Neural cell (in vitro differentiated cells): ENCODE measurements around the gene ATXN7L1. TPM values are rescaled to one million over a fixed set of nuclear protein-coding genes. Genes with fewer than 3 reads are reported as not detected.

Experiments used
- H2AFZ ChIP-seq: fragments of 200-600, 300-800 bp; sonication (generic), shearing (Covaris generic); 2 replicates; pipeline ENCODE4 v1.6.0; 2014; ENCODE audit warnings: low read depth, mild to moderate bottlenecking, antibody characterized with exemption, low read length, moderate library complexity
- H3F3A ChIP-seq: fragments of 200-600 bp; shearing (Covaris generic); 2 replicates; pipeline ENCODE4 v1.6.1; 2016; ENCODE audit warnings: mild to moderate bottlenecking, moderate library complexity, mixed read lengths, antibody characterized with exemption, low read length; ENCODE audit not compliant: insufficient read depth, poor library complexity, severe bottlenecking
- H3K27ac ChIP-seq: fragments of 200-600, 300-800 bp; sonication (generic), shearing (Covaris generic); 2 replicates; pipeline ENCODE4 v1.5.1; 2014; ENCODE audit warnings: mild to moderate bottlenecking, low read length, moderate library complexity
- H3K27me3 ChIP-seq: fragments of 300-800, 200-600 bp; sonication (generic), shearing (Covaris generic); 2 replicates; pipeline ENCODE4 v1.6.0; 2014; ENCODE audit warnings: mild to moderate bottlenecking, low read depth, low read length, moderate library complexity; ENCODE audit not compliant: insufficient read depth
- H3K36me3 ChIP-seq: fragments of 300-800, 200-600 bp; sonication (generic), shearing (Covaris generic); 2 replicates; pipeline ENCODE4 v1.5.1; 2014; ENCODE audit warnings: mild to moderate bottlenecking, antibody characterized with exemption, low read length, moderate library complexity; ENCODE audit not compliant: insufficient read depth
- H3K4me2 ChIP-seq: fragments of 300-800, 200-600 bp; sonication (generic), shearing (Covaris generic); 2 replicates; pipeline ENCODE4 v1.6.0; 2014; ENCODE audit warnings: mild to moderate bottlenecking, low read length
- H3K4me3 ChIP-seq: fragments of 300-800, 200-600 bp; sonication (generic), shearing (Covaris generic); 2 replicates; pipeline ENCODE4 v1.5.1; 2014; ENCODE audit warnings: mild to moderate bottlenecking, low read length, moderate library complexity
- H3K79me2 ChIP-seq: fragments of 200-600 bp; shearing (Covaris generic); replicated peaks from 2 replicates; pipeline ENCODE4 v1.6.0; 2014; ENCODE audit warnings: mild to moderate bottlenecking, low read length, moderate library complexity; ENCODE audit not compliant: insufficient read depth
- H3K9ac ChIP-seq: fragments of 300-800, 200-600 bp; sonication (generic), shearing (Covaris generic); 2 replicates; pipeline ENCODE4 v1.6.1; 2016; ENCODE audit warnings: mild to moderate bottlenecking, low read length, mixed read lengths
- H3K9me2 ChIP-seq: fragments of 200-600 bp; shearing (Covaris generic); 2 replicates; pipeline ENCODE4 v1.6.1; 2016; ENCODE audit warnings: mild to moderate bottlenecking, low read length, mixed read lengths; ENCODE audit not compliant: insufficient read depth
- H3K9me3 ChIP-seq: fragments of 200-600, 300-800 bp; sonication (generic), shearing (Covaris generic); 2 replicates; pipeline ENCODE4 v1.6.1; 2016; ENCODE audit warnings: mild to moderate bottlenecking, mixed run types, low read length, moderate library complexity, mixed read lengths
- H4K20me1 ChIP-seq: fragments of 200-600 bp; shearing (Covaris generic); 2 replicates; pipeline ENCODE4 v1.6.1; 2016; ENCODE audit warnings: mild to moderate bottlenecking, mixed run types; ENCODE audit not compliant: insufficient read depth
- CTCF ChIP-seq: fragments of 450-650 bp; IDR thresholded peaks from 2 replicates; pipeline ENCODE4 v1.5.1; 2014; ENCODE audit warnings: antibody characterized with exemption, mild to moderate bottlenecking, moderate library complexity; ENCODE audit not compliant: poor library complexity, severe bottlenecking
- EP300 ChIP-seq: fragments of 450-650 bp; conservative IDR thresholded peaks from 2 replicates; pipeline ENCODE4 v1.6.1; 2014; ENCODE audit warnings: antibody characterized with exemption, mild to moderate bottlenecking, moderate library complexity; ENCODE audit not compliant: poor library complexity, severe bottlenecking
- EZH2 ChIP-seq: fragments of 200-600, 300-800 bp; shearing (Covaris generic), sonication (generic); IDR thresholded peaks from 2 replicates; pipeline ENCODE4 v1.6.1; 2014; ENCODE audit warnings: antibody characterized with exemption, low read length, borderline replicate concordance, mild to moderate bottlenecking; ENCODE audit not compliant: insufficient read depth, poor library complexity, severe bottlenecking
- MXI1 ChIP-seq: fragments of 450-650 bp; conservative IDR thresholded peaks from 2 replicates; pipeline ENCODE4 v1.6.1; 2014; ENCODE audit warnings: antibody characterized with exemption, mild to moderate bottlenecking; ENCODE audit not compliant: poor library complexity, severe bottlenecking
- POLR2AphosphoS5 ChIP-seq: IDR thresholded peaks from 2 replicates; pipeline ENCODE4 v1.6.1; 2012
- RAD21 ChIP-seq: fragments of 450-650 bp; conservative IDR thresholded peaks from 2 replicates; pipeline ENCODE4 v1.6.1; 2014; ENCODE audit warnings: antibody characterized with exemption, mild to moderate bottlenecking, moderate library complexity
- SMC3 ChIP-seq: fragments of 450-650 bp; conservative IDR thresholded peaks from 2 replicates; pipeline ENCODE4 v1.6.1; 2014; ENCODE audit warnings: antibody characterized with exemption, mild to moderate bottlenecking, moderate library complexity; ENCODE audit not compliant: poor library complexity
- TAF1 ChIP-seq: IDR thresholded peaks from 2 replicates; pipeline ENCODE4 v1.6.1; 2012; ENCODE audit warnings: low read depth
- polyA plus RNA-seq: library from polyadenylated mRNA; depleted of rRNA; stranded (reverse); fragments of >200 nt; gene quantifications from 2 replicates; pipeline ENCODE4 v1.2.3, GENCODE V29; 2014
- TF ChIP-seq, protein P1 (sequence below): IDR thresholded peaks from 2 replicates; pipeline ENCODE4 v1.6.1; 2012; ENCODE audit warnings: borderline replicate concordance

ATXN7L1 gene
- polyA plus RNA-seq, 1 donor from 2014 or later: 4.3 TPM

DNA sequence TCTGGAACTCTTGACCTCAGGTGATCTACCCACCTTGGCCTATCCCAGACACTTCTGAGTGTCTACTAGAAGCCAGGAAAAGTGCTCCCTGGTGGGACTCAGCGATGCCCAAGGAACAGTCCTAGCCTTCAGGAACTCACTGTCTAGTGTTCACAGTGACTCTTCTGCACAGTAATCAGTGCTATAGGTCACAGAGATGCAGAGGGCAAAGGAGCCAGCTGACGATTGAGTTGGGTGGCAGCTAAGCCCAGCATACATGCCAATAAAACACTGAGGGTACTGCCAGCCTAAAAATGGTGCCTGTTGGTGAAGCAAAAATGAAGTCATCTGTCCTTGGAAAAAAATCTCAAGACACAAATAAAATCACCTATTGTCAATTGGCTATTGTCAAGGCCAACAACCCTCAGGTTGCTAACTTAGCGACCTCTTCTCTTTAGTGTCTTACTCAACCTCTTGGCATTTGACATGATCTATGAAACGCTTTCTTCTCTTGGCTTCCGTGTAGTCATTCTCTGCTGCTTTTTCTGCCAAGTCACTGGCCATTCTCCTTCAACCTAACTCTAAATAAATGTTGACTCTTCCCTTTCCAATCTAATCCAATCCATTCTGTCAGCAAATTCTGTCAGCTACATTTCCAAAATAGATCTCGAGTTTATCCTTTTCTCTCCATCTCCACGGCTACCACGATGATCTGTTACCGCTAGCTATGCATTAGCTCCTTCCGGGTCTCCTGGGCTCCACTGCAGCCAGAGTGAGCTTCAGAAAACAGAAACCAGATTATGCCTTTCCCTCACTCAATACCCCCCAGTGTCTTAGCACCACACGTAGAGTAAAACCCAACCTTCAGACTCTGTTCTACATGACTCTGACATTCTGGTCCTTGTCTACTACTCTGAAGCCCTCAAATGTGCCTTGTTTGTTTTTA, 99.2 kb downstream of the ATXN7L1 start:
- no peak overlapping the region for H3K4me3 ChIP-seq
- no peaks in the 10 kb centered on the region for H3K36me3 ChIP-seq
- no peak overlapping the region for H3K27ac ChIP-seq

GRCh38 chr7:105776068-105776790, 100.2 kb downstream of the ATXN7L1 start:
- Histone ChIP-seq H3K27me3 (no peaks in the 10 kb centered on the region), H2AFZ (no peak overlapping the region), H3K4me2 (no peak overlapping the region), H3K27ac (no peak overlapping the region), H4K20me1 (no peaks in the 10 kb centered on the region), H3K9me2 (no peaks in the 10 kb centered on the region), H3F3A (no peaks in the 10 kb centered on the region), H3K9ac (no peak overlapping the region), H3K79me2 (peaks cover 4% of the 10 kb centered on the region), H3K4me3 (no peak overlapping the region), H3K9me3 (no peaks in the 10 kb centered on the region), H3K36me3 (no peaks in the 10 kb centered on the region)
- TF ChIP-seq RAD21 (no peak), TAF1 (no peak), SMC3 (no peak), EP300 (no peak), POLR2AphosphoS5 (no peak)
- TF ChIP-seq, protein P1, sequence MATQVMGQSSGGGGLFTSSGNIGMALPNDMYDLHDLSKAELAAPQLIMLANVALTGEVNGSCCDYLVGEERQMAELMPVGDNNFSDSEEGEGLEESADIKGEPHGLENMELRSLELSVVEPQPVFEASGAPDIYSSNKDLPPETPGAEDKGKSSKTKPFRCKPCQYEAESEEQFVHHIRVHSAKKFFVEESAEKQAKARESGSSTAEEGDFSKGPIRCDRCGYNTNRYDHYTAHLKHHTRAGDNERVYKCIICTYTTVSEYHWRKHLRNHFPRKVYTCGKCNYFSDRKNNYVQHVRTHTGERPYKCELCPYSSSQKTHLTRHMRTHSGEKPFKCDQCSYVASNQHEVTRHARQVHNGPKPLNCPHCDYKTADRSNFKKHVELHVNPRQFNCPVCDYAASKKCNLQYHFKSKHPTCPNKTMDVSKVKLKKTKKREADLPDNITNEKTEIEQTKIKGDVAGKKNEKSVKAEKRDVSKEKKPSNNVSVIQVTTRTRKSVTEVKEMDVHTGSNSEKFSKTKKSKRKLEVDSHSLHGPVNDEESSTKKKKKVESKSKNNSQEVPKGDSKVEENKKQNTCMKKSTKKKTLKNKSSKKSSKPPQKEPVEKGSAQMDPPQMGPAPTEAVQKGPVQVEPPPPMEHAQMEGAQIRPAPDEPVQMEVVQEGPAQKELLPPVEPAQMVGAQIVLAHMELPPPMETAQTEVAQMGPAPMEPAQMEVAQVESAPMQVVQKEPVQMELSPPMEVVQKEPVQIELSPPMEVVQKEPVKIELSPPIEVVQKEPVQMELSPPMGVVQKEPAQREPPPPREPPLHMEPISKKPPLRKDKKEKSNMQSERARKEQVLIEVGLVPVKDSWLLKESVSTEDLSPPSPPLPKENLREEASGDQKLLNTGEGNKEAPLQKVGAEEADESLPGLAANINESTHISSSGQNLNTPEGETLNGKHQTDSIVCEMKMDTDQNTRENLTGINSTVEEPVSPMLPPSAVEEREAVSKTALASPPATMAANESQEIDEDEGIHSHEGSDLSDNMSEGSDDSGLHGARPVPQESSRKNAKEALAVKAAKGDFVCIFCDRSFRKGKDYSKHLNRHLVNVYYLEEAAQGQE: no peak

More for the DNA sequence above, 99.2 kb downstream of the ATXN7L1 start:
- Histone ChIP-seq H3K27me3 (no peaks in the 10 kb centered on the region), H3K9me3 (no peaks in the 10 kb centered on the region), H4K20me1 (no peaks in the 10 kb centered on the region), H3K9me2 (no peaks in the 10 kb centered on the region), H3K79me2 (peaks cover 3% of the 10 kb centered on the region), H2AFZ (no peak overlapping the region), H3F3A (no peaks in the 10 kb centered on the region), H3K9ac (no peak overlapping the region), H3K4me2 (no peak overlapping the region)
- TF ChIP-seq, protein P1: no peak
- TF ChIP-seq CTCF (no peak), EZH2 (no peak), MXI1 (no peak), POLR2AphosphoS5 (no peak), SMC3 (no peak), TAF1 (no peak), EP300 (no peak), RAD21 (no peak)
